Measurements from ENCODE around the gene MIER1. TPM values are rescaled to one million over a fixed set of nuclear protein-coding genes. Genes with fewer than 3 reads are reported as not detected.

The MIER1 gene
- total RNA-seq, 1 experiment from 2014 or later, result 31.7 TPM

Other genes with a start within 250 kb of the MIER1 start
- 0.18 and 0.42 TPM in 2 replicates for gene DYNLT5, start 172.5 kb upstream of the MIER1 start, total RNA-seq (2014; rRNA removed; shearing (Covaris generic))
- gene INSL5, start 123.7 kb upstream of the MIER1 start, total RNA-seq (2014; rRNA removed; shearing (Covaris generic)), result not detected in 2 replicates
- 1.6 and 3.8 TPM in 2 replicates for gene DNAI4, start 134 bp upstream of the MIER1 start, total RNA-seq (2014; rRNA removed; shearing (Covaris generic))
- gene SLC35D1, start 129.2 kb downstream of the MIER1 start, total RNA-seq (2014; rRNA removed; shearing (Covaris generic)), result 3.0 and 3.5 TPM in 2 replicates
- gene C1orf141, start 210.0 kb downstream of the MIER1 start, total RNA-seq (2014; rRNA removed; shearing (Covaris generic)), result not detected in 2 replicates
- not detected in 2 replicates for gene IL23R, start 241.5 kb downstream of the MIER1 start, total RNA-seq (2014; rRNA removed; shearing (Covaris generic))